ENCODE measurements around the gene CCDC200. TPM values are rescaled to one million over a fixed set of nuclear protein-coding genes. Genes with fewer than 3 reads are reported as not detected.
A peak's percentile ranks its signal among the peaks of the same experiment; 100 is the strongest.

The CCDC200 gene
- total and polyA plus RNA-seq, 2 of the 13 experiments (the other 11 are each of a cell fraction or from before 2014, with no cell fraction given) = not detected

DNA sequence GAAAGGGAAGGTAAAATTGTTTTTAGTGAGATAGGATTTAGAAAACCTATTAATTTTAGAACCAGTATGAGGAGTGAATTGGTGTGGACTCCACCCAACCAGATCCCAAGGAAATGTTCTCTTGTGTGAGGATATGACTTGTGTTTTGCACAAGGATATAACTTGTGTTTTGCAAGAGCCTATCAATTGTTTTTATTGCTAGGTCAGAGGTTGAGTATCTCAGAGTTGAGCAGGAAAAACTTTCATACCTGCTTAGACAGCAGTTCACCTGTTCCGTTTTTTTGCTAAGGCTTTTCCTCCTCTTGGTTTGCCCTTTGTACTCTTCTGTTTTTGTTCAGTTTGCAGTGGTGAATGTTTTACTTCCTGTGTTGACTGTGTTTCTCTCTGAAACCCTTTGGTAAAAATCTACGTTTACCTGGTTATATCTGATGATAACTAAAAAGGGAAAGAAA is 52.3 kb downstream of the CCDC200 start (continued):
- no peak for TF ChIP-seq PAX8 (CRISPR knock-in tag; IDR thresholded peaks at IDR 0.05; ENCODE audit: borderline replicate concordance)
- no peak for TF ChIP-seq SNAI1 (CRISPR knock-in tag; IDR thresholded peaks at IDR 0.05; ENCODE audit: borderline replicate concordance)
- TF ChIP-seq ZNF251 (CRISPR knock-in tag; IDR thresholded peaks at IDR 0.05) = no peak
- TF ChIP-seq, protein P1, sequence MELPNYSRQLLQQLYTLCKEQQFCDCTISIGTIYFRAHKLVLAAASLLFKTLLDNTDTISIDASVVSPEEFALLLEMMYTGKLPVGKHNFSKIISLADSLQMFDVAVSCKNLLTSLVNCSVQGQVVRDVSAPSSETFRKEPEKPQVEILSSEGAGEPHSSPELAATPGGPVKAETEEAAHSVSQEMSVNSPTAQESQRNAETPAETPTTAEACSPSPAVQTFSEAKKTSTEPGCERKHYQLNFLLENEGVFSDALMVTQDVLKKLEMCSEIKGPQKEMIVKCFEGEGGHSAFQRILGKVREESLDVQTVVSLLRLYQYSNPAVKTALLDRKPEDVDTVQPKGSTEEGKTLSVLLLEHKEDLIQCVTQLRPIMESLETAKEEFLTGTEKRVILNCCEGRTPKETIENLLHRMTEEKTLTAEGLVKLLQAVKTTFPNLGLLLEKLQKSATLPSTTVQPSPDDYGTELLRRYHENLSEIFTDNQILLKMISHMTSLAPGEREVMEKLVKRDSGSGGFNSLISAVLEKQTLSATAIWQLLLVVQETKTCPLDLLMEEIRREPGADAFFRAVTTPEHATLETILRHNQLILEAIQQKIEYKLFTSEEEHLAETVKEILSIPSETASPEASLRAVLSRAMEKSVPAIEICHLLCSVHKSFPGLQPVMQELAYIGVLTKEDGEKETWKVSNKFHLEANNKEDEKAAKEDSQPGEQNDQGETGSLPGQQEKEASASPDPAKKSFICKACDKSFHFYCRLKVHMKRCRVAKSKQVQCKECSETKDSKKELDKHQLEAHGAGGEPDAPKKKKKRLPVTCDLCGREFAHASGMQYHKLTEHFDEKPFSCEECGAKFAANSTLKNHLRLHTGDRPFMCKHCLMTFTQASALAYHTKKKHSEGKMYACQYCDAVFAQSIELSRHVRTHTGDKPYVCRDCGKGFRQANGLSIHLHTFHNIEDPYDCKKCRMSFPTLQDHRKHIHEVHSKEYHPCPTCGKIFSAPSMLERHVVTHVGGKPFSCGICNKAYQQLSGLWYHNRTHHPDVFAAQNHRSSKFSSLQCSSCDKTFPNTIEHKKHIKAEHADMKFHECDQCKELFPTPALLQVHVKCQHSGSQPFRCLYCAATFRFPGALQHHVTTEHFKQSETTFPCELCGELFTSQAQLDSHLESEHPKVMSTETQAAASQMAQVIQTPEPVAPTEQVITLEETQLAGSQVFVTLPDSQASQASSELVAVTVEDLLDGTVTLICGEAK (IDR thresholded peaks at IDR 0.05) = no peak
- TF ChIP-seq, protein P1 (CRISPR knock-in tag; IDR thresholded peaks at IDR 0.05) = no peak
- TF ChIP-seq, protein P2, sequence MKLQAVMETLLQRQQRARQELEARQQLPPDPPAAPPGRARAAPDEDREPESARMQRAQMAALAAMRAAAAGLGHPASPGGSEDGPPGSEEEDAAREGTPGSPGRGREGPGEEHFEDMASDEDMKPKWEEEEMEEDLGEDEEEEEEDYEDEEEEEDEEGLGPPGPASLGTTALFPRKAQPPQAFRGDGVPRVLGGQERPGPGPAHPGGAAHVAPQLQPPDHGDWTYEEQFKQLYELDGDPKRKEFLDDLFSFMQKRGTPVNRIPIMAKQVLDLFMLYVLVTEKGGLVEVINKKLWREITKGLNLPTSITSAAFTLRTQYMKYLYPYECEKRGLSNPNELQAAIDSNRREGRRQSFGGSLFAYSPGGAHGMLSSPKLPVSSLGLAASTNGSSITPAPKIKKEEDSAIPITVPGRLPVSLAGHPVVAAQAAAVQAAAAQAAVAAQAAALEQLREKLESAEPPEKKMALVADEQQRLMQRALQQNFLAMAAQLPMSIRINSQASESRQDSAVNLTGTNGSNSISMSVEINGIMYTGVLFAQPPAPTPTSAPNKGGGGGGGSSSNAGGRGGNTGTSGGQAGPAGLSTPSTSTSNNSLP (IDR thresholded peaks at IDR 0.05; ENCODE audit: low read depth, low read length) = 0 out of 2 replicates have a peak, but pooled peaks have one; percentile 38
- no peak for TF ChIP-seq KDM5B (CRISPR knock-in tag; IDR thresholded peaks at IDR 0.05; ENCODE audit: borderline replicate concordance)
- no peak for TF ChIP-seq ZNF660 (CRISPR knock-in tag; IDR thresholded peaks at IDR 0.05; ENCODE audit: borderline replicate concordance, low read depth)
- TF ChIP-seq ELF4 (CRISPR knock-in tag; IDR thresholded peaks at IDR 0.05; ENCODE audit: borderline replicate concordance) = no peak; the same call in 1 of the 2 replicates
- TF ChIP-seq, protein P3, sequence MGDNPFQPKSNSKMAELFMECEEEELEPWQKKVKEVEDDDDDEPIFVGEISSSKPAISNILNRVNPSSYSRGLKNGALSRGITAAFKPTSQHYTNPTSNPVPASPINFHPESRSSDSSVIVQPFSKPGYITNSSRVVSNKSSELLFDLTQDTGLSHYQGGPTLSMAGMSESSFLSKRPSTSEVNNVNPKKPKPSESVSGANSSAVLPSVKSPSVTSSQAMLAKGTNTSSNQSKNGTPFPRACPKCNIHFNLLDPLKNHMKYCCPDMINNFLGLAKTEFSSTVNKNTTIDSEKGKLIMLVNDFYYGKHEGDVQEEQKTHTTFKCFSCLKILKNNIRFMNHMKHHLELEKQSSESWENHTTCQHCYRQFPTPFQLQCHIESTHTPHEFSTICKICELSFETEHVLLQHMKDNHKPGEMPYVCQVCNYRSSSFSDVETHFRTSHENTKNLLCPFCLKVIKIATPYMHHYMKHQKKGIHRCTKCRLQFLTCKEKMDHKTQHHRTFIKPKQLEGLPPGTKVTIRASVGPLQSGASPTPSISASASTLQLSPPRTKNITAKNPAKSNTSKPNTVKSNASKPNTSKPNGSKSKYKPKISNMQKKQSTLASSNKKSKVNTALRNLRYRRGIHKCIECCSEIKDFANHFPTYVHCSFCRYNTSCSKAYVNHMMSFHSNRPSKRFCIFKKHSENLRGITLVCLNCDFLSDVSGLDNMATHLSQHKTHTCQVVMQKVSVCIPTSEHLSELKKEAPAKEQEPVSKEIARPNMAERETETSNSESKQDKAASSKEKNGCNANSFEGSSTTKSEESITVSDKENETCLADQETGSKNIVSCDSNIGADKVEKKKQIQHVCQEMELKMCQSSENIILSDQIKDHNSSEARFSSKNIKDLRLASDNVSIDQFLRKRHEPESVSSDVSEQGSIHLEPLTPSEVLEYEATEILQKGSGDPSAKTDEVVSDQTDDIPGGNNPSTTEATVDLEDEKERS (CRISPR knock-in tag; IDR thresholded peaks at IDR 0.05) = no peak
- no peak for TF ChIP-seq KAT7 (CRISPR knock-in tag; IDR thresholded peaks at IDR 0.05; ENCODE audit: borderline replicate concordance)
- TF ChIP-seq IRF2 (CRISPR knock-in tag; IDR thresholded peaks at IDR 0.05) = peak; percentile 79; the same call in 1 of the 2 replicates
- TF ChIP-seq, protein P4, sequence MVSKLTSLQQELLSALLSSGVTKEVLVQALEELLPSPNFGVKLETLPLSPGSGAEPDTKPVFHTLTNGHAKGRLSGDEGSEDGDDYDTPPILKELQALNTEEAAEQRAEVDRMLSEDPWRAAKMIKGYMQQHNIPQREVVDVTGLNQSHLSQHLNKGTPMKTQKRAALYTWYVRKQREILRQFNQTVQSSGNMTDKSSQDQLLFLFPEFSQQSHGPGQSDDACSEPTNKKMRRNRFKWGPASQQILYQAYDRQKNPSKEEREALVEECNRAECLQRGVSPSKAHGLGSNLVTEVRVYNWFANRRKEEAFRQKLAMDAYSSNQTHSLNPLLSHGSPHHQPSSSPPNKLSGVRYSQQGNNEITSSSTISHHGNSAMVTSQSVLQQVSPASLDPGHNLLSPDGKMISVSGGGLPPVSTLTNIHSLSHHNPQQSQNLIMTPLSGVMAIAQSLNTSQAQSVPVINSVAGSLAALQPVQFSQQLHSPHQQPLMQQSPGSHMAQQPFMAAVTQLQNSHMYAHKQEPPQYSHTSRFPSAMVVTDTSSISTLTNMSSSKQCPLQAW (CRISPR knock-in tag; IDR thresholded peaks at IDR 0.05) = no peak
- peak; percentile 31; the same call in 1 of the 2 replicates for TF ChIP-seq HOXA3 (CRISPR knock-in tag; IDR thresholded peaks at IDR 0.05)

Data from HepG2 (cell line).